K562 (cell line): ENCODE results near the gene PGBD1. TPM values are rescaled to one million over a fixed set of nuclear protein-coding genes. Genes with fewer than 3 reads are reported as not detected.
A peak's percentile ranks its signal among the peaks of the same experiment; 100 is the strongest.

Experiments used
- ATAC-seq: fragments of 200-7000 bp; cut with Tn5 transposase; 3 replicates; pipeline ENCODE4 v1.9.1; 2020; ENCODE audit warnings: moderate library complexity
- BruUV-seq: library from RNA; stranded (reverse); fragments of 400-500 nt; replicated peaks from 2 replicates; lab custom pipeline; 2021; lab: Mats Ljungman, UMichigan
- CTCF ChIA-PET: fragments of 300-600 bp; formaldehyde crosslinking; extraction: SDS; loops from one replicate; lab custom pipeline; 2021; ENCODE audit warnings: low intra/inter-chr PET ratio; lab: Yijun Ruan, JAX
- POLR2A ChIA-PET: fragments of 300-600, 350-650 bp; sonication (Branson Sonifier 250); formaldehyde crosslinking; extraction: SDS; loops from one replicate; lab custom pipeline; 2021; ENCODE audit warnings: antibody characterized with exemption, inconsistent platforms; lab: Yijun Ruan, JAX
- DNase-seq, 4 experiments: peaks; one replicate each; pipeline versions ENCODE4 v3.0.0 to v3.0.0-alpha.2; 2011 to 2018; ENCODE audit warnings: low spot score in 3 of 4, mixed read lengths in 3 of 4; ENCODE audit errors: extremely low read depth in 1 of 4
- FAIRE-seq: peaks from 2 replicates; lab custom pipeline; 2011; peaks lifted over from hg19 to GRCh38; lab: Jason Lieb, UNC
- H2AFZ ChIP-seq: 2 replicates; pipeline ENCODE4 v1.6.0; 2011; ENCODE audit warnings: low read depth, low read length, control low read depth, inconsistent platforms
- H3K27ac ChIP-seq: fragments of 200-600 bp; 3 replicates; pipeline ENCODE4 v1.8.0; 2011; ENCODE audit warnings: low read depth, mild to moderate bottlenecking, control low read depth, inconsistent platforms, low read length, moderate library complexity, mixed read lengths; ENCODE audit errors: extremely low read depth
- H3K27me3 ChIP-seq, 2 experiments: fragments of 300-600 bp in 1 of 2; 2 replicates in 1 of 2; 3 replicates in 1 of 2; pipeline versions ENCODE4 v1.6.0 to v1.8.0; 2011; ENCODE audit warnings: inconsistent platforms in 2 of 2, low read length in 2 of 2, mild to moderate bottlenecking in 1 of 2, mixed read lengths in 1 of 2, moderate library complexity in 1 of 2; ENCODE audit not compliant: control insufficient read depth in 2 of 2, insufficient read depth in 2 of 2
- H3K36me3 ChIP-seq: fragments of 300-600 bp; 3 replicates; pipeline ENCODE4 v1.8.0; 2011; ENCODE audit warnings: mild to moderate bottlenecking, low read length, inconsistent platforms; ENCODE audit not compliant: control insufficient read depth, insufficient read depth
- H3K4me1 ChIP-seq, 2 experiments: fragments of 200-600 bp in 1 of 2; replicated peaks in 1 of 2; 2 replicates in 1 of 2; 3 replicates in 1 of 2; pipeline versions ENCODE4 v1.5.1 to v1.8.0; 2011; ENCODE audit warnings: inconsistent platforms in 2 of 2, low read length in 2 of 2, mild to moderate bottlenecking in 1 of 2, mixed read lengths in 1 of 2, moderate library complexity in 1 of 2; ENCODE audit not compliant: control insufficient read depth in 2 of 2, insufficient read depth in 2 of 2
- H3K4me2 ChIP-seq: 2 replicates; pipeline ENCODE4 v1.6.1; 2011; ENCODE audit warnings: low read length, control low read depth, inconsistent platforms, mixed read lengths; ENCODE audit not compliant: insufficient read depth
- H3K4me3 ChIP-seq: fragments of 200-600 bp; sonication (generic), shearing (Covaris generic); 2 replicates; pipeline ENCODE4 v1.5.1; 2016; ENCODE audit warnings: control low read depth, inconsistent platforms
- H3K79me2 ChIP-seq: fragments of 200-600 bp; 3 replicates; pipeline ENCODE4 v1.8.0; 2011; ENCODE audit warnings: low read length, inconsistent platforms; ENCODE audit not compliant: control insufficient read depth, insufficient read depth
- H3K9ac ChIP-seq, 2 experiments: 2 replicates each; pipeline versions ENCODE4 v1.6.0 to v1.6.1; 2011; ENCODE audit warnings: low read depth in 2 of 2, low read length in 2 of 2, control low read depth in 1 of 2, inconsistent platforms in 1 of 2, mild to moderate bottlenecking in 1 of 2, mixed read lengths in 1 of 2; ENCODE audit not compliant: insufficient read depth in 1 of 2
- H3K9me1 ChIP-seq: one replicate; pipeline ENCODE4 v1.6.0; 2011; ENCODE audit warnings: inconsistent platforms, mild to moderate bottlenecking, low read length, moderate library complexity; ENCODE audit not compliant: control insufficient read depth, insufficient read depth
- H3K9me3 ChIP-seq: replicated peaks from 2 replicates; pipeline ENCODE4 v1.5.1; 2011; ENCODE audit warnings: low read depth, low read length, inconsistent platforms; ENCODE audit not compliant: control insufficient read depth, insufficient read depth
- H4K20me1 ChIP-seq: replicated peaks from 2 replicates; pipeline ENCODE4 v1.6.1; 2011; ENCODE audit warnings: low read length, inconsistent platforms, mixed read lengths; ENCODE audit not compliant: control insufficient read depth, insufficient read depth
- CSDE1 ChIP-seq, 2 experiments: fragments of 450-650 bp; IDR thresholded peaks; 2 replicates each; pipeline ENCODE4 v1.6.1; 2016; ENCODE audit warnings: mild to moderate bottlenecking in 1 of 2
- CTBP1 ChIP-seq: fragments of 450-650 bp; IDR thresholded peaks from 2 replicates; pipeline ENCODE4 v1.6.1; 2016; ENCODE audit warnings: borderline replicate concordance
- IFI16 ChIP-seq: fragments of 250-450 bp; sonication (Bioruptor Pico); IDR thresholded peaks from 2 replicates; pipeline ENCODE4 v2.1.2; 2022; ENCODE audit warnings: mild to moderate bottlenecking, inconsistent platforms
- MEIS2 ChIP-seq: fragments of 450-650 bp; IDR thresholded peaks from 2 replicates; pipeline ENCODE4 v1.6.1; 2014; ENCODE audit warnings: mild to moderate bottlenecking; ENCODE audit not compliant: partially characterized antibody
- NELFE ChIP-seq: IDR thresholded peaks from 2 replicates; pipeline ENCODE4 v1.6.1; 2011; ENCODE audit warnings: mild to moderate bottlenecking; ENCODE audit not compliant: insufficient read depth, insufficient read length
- PHB2 ChIP-seq: fragments of 450-650 bp; IDR thresholded peaks from 2 replicates; pipeline ENCODE4 v1.6.1; 2017; ENCODE audit warnings: low read depth
- POLR2G ChIP-seq: fragments of 200-400 bp; formaldehyde crosslinking; IDR thresholded peaks from 2 replicates; pipeline ENCODE4 v1.6.1; 2017; ENCODE audit warnings: low read depth, mild to moderate bottlenecking, antibody characterized with exemption, low read length, moderate library complexity
- SRSF7 ChIP-seq: fragments of 200-400 bp; formaldehyde crosslinking; optimal IDR thresholded peaks from 2 replicates; pipeline ENCODE3; 2017; ENCODE audit warnings: mild to moderate bottlenecking, low read depth, low read length
- ZNF197 ChIP-seq: fragments of 200-800 bp; sonication (Bioruptor generic); IDR thresholded peaks from 2 replicates; pipeline ENCODE4 v1.6.1; 2016; ENCODE audit warnings: low read depth, missing genetic modification characterization, missing compliant biosample characterization
- ZNF324 ChIP-seq: fragments of 250-450 bp; sonication (Bioruptor Pico); IDR thresholded peaks from 2 replicates; pipeline ENCODE4 v1.4.0; 2020; ENCODE audit warnings: mild to moderate bottlenecking
- ZNF347 ChIP-seq: fragments of 450-650 bp; formaldehyde crosslinking; IDR thresholded peaks from 2 replicates; pipeline ENCODE4 v1.4.0; 2020; ENCODE audit warnings: low read depth, mild to moderate bottlenecking, moderate library complexity
- ZNF551 ChIP-seq: fragments of 250-450 bp; sonication (Bioruptor Pico); IDR thresholded peaks from 2 replicates; pipeline ENCODE4 v1.5.0; 2021; ENCODE audit warnings: mild to moderate bottlenecking, moderate library complexity
- ZNF57 ChIP-seq: fragments of 450-650 bp; formaldehyde crosslinking; IDR thresholded peaks from 2 replicates; pipeline ENCODE4 v1.4.0; 2020; ENCODE audit warnings: mild to moderate bottlenecking, moderate library complexity
- WGBS: fragments of 100-300 bp; shearing (Covaris generic); methylation state at CpG from one replicate; pipeline ENCODE4 v1.1.6; 2016; ENCODE audit warnings: low coverage, mixed read lengths; ENCODE audit not compliant: insufficient coverage; ENCODE audit errors: missing lambda C conversion rate; 5-methylcytosine and 5-hydroxymethylcytosine counted together
- in situ Hi-C: fragments of 300-500 bp; cut with MboI; formaldehyde crosslinking; loops from 4 replicates; pipeline ENCODE4 v1.15.0; 2018; ENCODE audit warnings: inconsistent platforms, mixed read lengths
- intact Hi-C: fragments of 100-400 bp; cut with micrococcal nuclease; formaldehyde crosslinking; loops from 2 replicates; pipeline ENCODE4 v1.14.2; 2022
- polyA plus RNA-seq, 8 experiments: library from polyadenylated mRNA; depleted of rRNA in 4 of 8; stranded (reverse) in 5 of 8; unstranded in 3 of 8; fragments of >200 nt; fragmentation: Nextera tagmentation in 2 of 8; fragmentation: Illumina TruSeq in 1 of 8; extraction: Ambion mirVana in 2 of 8; extraction: Trizol in 1 of 8; gene quantifications; 2 replicates each; pipeline versions ENCODE4 v1.2.1 to v1.2.3, GENCODE V29; 2011 to 2014; ENCODE audit warnings: inconsistent platforms in 1 of 8, missing spikeins in 1 of 8
- total RNA-seq, 7 experiments: library from RNA; depleted of rRNA in 6 of 7; stranded (reverse); fragments of >200 nt in 6 of 7; fragmentation: Illumina TruSeq in 2 of 7; extraction: Trizol in 2 of 7; gene quantifications; 2 replicates each; pipeline versions ENCODE4 v1.2.1 to v1.2.3, GENCODE V29; 2011 to 2021; ENCODE audit warnings: low replicate concordance in 1 of 7
- TF ChIP-seq, protein P1 (sequence below): fragments of 250-450 bp; sonication (Bioruptor Pico); IDR thresholded peaks from 2 replicates; pipeline ENCODE4 v1.4.0; 2020
- TF ChIP-seq, protein P2 (sequence below): fragments of 450-650 bp; IDR thresholded peaks from 2 replicates; pipeline ENCODE4 v1.7.0; 2016; ENCODE audit warnings: borderline replicate concordance

PGBD1 gene
- total and polyA plus RNA-seq, 9 of the 15 experiments (the other 6 are each of a cell fraction or from before 2014, with no cell fraction given), result 3.3 to 9.0 (median 7.3) TPM

DNA sequence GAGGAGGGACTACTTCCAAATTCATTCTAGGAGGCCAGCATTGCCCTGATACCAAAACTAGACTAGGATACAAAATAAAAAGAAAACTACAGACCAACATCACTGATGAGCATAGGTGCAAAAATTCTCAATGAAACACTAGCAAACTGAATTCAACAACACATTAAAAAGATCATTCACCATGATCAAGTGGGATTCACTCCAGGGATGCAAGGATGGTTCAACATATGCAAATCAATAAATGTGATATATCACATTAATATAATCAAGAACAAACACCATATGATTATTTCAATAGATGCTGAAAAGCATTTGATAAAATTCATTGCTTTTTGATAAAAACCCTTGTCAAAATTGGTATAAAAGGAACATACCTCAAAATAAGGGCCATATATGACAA, 10.2 kb downstream of the PGBD1 start:
- H3K36me3 ChIP-seq, result peaks cover 24% of the 10 kb centered on the region; the same call in 2 of the 3 replicates
- H3K4me2 ChIP-seq, result no peak overlapping the region
- POLR2A ChIA-PET, result interaction anchor here (0.6 kb wide), 1 partner anchor 39 kb away, joined by 3 read pairs; no protein-coding TSS in a partner anchor
- H3K4me3 ChIP-seq, result no peak overlapping the region
- H2AFZ ChIP-seq, result no peak overlapping the region
- BruUV-seq, result no TSS peak
- no peaks in the 10 kb centered on the region; the same call in 1 of the 2 replicates for H3K9me3 ChIP-seq
- no peaks in the 10 kb centered on the region for H3K4me1 ChIP-seq
- H4K20me1 ChIP-seq, result no peaks in the 10 kb centered on the region
- no peak for ATAC-seq
- FAIRE-seq, result no peak
- H3K27ac ChIP-seq, result no peak overlapping the region
- intact Hi-C loops, result no loop called here
- H3K79me2 ChIP-seq, result no peaks in the 10 kb centered on the region
- in situ Hi-C loops, result no loop called here
- no peaks in the 10 kb centered on the region for H3K27me3 ChIP-seq
- TF ChIP-seq ZNF57 (CRISPR knock-in tag) (no peak), ZNF324 (CRISPR knock-in tag) (peak; percentile 93), MEIS2 (peak; percentile 1)
- no peak for DNase-seq
- H3K9ac ChIP-seq, result no peak overlapping the region
- CTCF ChIA-PET, result interaction anchor here (0.7 kb wide), 1 partner anchor 726 kb away, joined by 5 read pairs; no protein-coding TSS in a partner anchor
- no peaks in the 10 kb centered on the region for H3K9me1 ChIP-seq

DNA sequence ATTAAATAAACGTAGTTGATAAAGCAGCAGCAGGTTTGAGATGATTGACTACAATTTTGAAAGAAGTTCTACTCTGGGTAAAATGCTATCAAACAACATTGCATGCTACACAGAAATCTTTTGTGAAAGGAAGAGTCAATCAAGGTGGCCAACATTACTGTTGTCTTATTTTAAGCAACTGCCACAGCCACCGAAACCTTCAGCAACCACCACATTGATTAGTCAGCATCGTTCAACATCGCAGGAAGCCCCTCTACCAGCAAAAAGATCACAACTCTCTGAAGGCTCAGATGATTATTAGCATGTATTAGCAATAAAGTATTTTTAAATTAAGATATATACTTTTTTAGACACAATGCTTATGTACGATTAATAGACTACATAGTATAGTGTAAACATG, 14.0 kb downstream of the PGBD1 start:
- no peaks in the 10 kb centered on the region for H3K27me3 ChIP-seq
- ATAC-seq (no peak), FAIRE-seq (no peak), DNase-seq (no peak)
- intact Hi-C loops, result no loop called here
- no peak overlapping the region for H3K4me3 ChIP-seq
- no peak overlapping the region for H3K4me2 ChIP-seq
- ChIA-PET POLR2A (no interaction called here), CTCF (no interaction called here)
- in situ Hi-C loops, result no loop called here
- H3K4me1 ChIP-seq, result peaks cover 0 to 4% of the 10 kb centered on the region in 2 experiments; a peak in 2 of 5 replicates
- no peak overlapping the region for H3K27ac ChIP-seq
- no peak overlapping the region for H2AFZ ChIP-seq
- no peak overlapping the region for H3K9ac ChIP-seq
- no TSS peak for BruUV-seq
- H3K79me2 ChIP-seq, result no peaks in the 10 kb centered on the region
- no peaks in the 10 kb centered on the region for H3K9me1 ChIP-seq
- H4K20me1 ChIP-seq, result no peaks in the 10 kb centered on the region
- WGBS, result 80% methylated on average over 5 of the region's 5 CpGs
- H3K9me3 ChIP-seq, result no peaks in the 10 kb centered on the region; the same call in 1 of the 2 replicates
- peaks cover 8% of the 10 kb centered on the region; the same call in 1 of the 3 replicates for H3K36me3 ChIP-seq
- TF ChIP-seq PHB2, result no peak
- no peak for TF ChIP-seq ZNF197 (CRISPR knock-in tag)
- TF ChIP-seq IFI16 (CRISPR knock-in tag), result no peak
- no peak for TF ChIP-seq CSDE1 (IDR thresholded peaks at IDR 0.05)
- TF ChIP-seq, protein P1, sequence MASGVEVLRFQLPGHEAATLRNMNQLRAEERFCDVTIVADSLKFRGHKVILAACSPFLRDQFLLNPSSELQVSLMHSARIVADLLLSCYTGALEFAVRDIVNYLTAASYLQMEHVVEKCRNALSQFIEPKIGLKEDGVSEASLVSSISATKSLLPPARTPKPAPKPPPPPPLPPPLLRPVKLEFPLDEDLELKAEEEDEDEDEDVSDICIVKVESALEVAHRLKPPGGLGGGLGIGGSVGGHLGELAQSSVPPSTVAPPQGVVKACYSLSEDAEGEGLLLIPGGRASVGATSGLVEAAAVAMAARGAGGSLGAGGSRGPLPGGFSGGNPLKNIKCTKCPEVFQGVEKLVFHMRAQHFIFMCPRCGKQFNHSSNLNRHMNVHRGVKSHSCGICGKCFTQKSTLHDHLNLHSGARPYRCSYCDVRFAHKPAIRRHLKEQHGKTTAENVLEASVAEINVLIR (CRISPR knock-in tag), result no peak
- TF ChIP-seq NELFE, result no peak
- no peak for TF ChIP-seq SRSF7
- TF ChIP-seq POLR2G, result no peak
- no peak for TF ChIP-seq ZNF551 (CRISPR knock-in tag)
- TF ChIP-seq CTBP1, result no peak
- TF ChIP-seq ZNF347 (CRISPR knock-in tag), result no peak
- TF ChIP-seq, protein P2, sequence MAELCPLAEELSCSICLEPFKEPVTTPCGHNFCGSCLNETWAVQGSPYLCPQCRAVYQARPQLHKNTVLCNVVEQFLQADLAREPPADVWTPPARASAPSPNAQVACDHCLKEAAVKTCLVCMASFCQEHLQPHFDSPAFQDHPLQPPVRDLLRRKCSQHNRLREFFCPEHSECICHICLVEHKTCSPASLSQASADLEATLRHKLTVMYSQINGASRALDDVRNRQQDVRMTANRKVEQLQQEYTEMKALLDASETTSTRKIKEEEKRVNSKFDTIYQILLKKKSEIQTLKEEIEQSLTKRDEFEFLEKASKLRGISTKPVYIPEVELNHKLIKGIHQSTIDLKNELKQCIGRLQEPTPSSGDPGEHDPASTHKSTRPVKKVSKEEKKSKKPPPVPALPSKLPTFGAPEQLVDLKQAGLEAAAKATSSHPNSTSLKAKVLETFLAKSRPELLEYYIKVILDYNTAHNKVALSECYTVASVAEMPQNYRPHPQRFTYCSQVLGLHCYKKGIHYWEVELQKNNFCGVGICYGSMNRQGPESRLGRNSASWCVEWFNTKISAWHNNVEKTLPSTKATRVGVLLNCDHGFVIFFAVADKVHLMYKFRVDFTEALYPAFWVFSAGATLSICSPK, result no peak
